RWPE2 (cell line): Measurements from ENCODE around the gene PIGT.
A peak's percentile ranks its signal among the peaks of the same experiment; 100 is the strongest.

Source experiments
- ATAC-seq: fragments of 200-7000 bp; cut with Tn5 transposase; 3 replicates; pipeline ENCODE4 v1.9.1; 2021; ENCODE audit warnings: low read depth
- DNase-seq: peaks from one replicate; pipeline ENCODE4 v3.0.0-alpha.2; 2020; ENCODE audit warnings: low spot score
- H3K27ac ChIP-seq: fragments of 450-650 bp; 2 replicates; pipeline ENCODE4 v1.5.1; 2017; ENCODE audit warnings: mild to moderate bottlenecking; ENCODE audit not compliant: poor library complexity, severe bottlenecking
- H3K27me3 ChIP-seq: fragments of 250-450 bp; sonication (Bioruptor Pico); 2 replicates; pipeline ENCODE4 v1.5.1; 2021; ENCODE audit warnings: mild to moderate bottlenecking, moderate library complexity; ENCODE audit not compliant: insufficient read depth, poor library complexity, severe bottlenecking
- H3K36me3 ChIP-seq: fragments of 250-450 bp; sonication (Bioruptor Pico); 2 replicates; pipeline ENCODE4 v1.5.1; 2020; ENCODE audit warnings: low read depth, mild to moderate bottlenecking, moderate library complexity
- H3K4me1 ChIP-seq: fragments of 250-450 bp; sonication (Bioruptor Pico); 2 replicates; pipeline ENCODE4 v1.5.1; 2021; ENCODE audit warnings: mild to moderate bottlenecking, moderate library complexity; ENCODE audit not compliant: insufficient read depth, poor library complexity, severe bottlenecking
- H3K4me3 ChIP-seq: fragments of 250-450 bp; sonication (Bioruptor Pico); 2 replicates; pipeline ENCODE4 v1.5.1; 2021; ENCODE audit warnings: mild to moderate bottlenecking, moderate library complexity; ENCODE audit not compliant: severe bottlenecking
- H3K9me3 ChIP-seq: fragments of 250-450 bp; sonication (Bioruptor Pico); 2 replicates; pipeline ENCODE4 v1.5.1; 2021; ENCODE audit warnings: mild to moderate bottlenecking, moderate library complexity; ENCODE audit not compliant: severe bottlenecking
- TF ChIP-seq, protein P1 (sequence below): fragments of 450-650 bp; IDR thresholded peaks from one replicate; pipeline ENCODE4 v1.5.1; 2017; ENCODE audit warnings: mild to moderate bottlenecking, moderate library complexity; ENCODE audit not compliant: poor library complexity, severe bottlenecking

PIGT gene

DNA sequence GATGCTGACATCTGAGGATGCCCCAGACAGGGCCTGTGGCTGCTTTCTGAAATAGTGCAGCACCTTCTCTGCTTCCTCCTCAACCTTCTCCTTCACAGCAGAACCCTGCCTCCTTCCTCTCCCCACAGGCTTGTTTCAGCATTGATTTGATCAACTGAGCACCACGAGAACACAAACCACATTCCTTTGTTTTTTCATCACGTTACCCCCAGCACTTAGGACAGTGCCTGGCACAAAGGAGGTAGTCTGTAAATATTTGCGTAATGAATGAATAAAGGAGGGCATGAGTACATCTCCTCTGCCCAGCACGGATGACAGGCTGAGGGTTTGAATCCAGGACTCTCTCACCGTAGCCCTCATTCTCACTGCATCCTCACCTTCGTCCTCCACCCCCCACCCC is 32.3 kb downstream of the PIGT start:
- H3K27me3 ChIP-seq: peaks cover 4% of the 10 kb centered on the region
- DNase-seq: no peak
- no peaks in the 10 kb centered on the region for H3K9me3 ChIP-seq
- no peaks in the 10 kb centered on the region for H3K4me1 ChIP-seq
- no peak overlapping the region for H3K27ac ChIP-seq
- H3K36me3 ChIP-seq: no peaks in the 10 kb centered on the region
- TF ChIP-seq, protein P1, sequence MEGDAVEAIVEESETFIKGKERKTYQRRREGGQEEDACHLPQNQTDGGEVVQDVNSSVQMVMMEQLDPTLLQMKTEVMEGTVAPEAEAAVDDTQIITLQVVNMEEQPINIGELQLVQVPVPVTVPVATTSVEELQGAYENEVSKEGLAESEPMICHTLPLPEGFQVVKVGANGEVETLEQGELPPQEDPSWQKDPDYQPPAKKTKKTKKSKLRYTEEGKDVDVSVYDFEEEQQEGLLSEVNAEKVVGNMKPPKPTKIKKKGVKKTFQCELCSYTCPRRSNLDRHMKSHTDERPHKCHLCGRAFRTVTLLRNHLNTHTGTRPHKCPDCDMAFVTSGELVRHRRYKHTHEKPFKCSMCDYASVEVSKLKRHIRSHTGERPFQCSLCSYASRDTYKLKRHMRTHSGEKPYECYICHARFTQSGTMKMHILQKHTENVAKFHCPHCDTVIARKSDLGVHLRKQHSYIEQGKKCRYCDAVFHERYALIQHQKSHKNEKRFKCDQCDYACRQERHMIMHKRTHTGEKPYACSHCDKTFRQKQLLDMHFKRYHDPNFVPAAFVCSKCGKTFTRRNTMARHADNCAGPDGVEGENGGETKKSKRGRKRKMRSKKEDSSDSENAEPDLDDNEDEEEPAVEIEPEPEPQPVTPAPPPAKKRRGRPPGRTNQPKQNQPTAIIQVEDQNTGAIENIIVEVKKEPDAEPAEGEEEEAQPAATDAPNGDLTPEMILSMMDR: no peak
- H3K4me3 ChIP-seq: no peak overlapping the region
- no peak; the same call in 2 of the 3 replicates for ATAC-seq

DNA sequence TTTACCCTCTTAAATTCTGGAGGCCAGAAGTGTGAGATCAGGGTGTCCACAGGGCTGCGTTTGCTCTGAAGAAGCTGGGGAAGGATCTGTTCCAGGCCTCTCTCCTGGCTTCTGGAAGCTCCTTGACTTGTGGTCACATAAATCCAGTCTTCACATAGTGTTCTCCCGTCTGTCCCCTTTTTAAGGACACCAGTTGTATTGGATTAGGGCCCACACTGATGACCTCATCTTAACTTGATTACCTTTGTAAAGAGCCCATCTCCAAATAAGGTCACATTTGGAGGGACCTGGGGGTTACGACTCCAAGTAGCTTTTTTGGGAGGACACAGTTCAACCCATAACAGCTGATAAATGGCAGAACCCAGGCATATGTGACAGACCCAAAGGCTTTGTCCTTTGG is 33.6 kb downstream of the PIGT start:
- Histone ChIP-seq H3K9me3 (no peaks in the 10 kb centered on the region), H3K27ac (no peak overlapping the region), H3K27me3 (peaks cover 4% of the 10 kb centered on the region), H3K4me1 (no peaks in the 10 kb centered on the region), H3K36me3 (no peaks in the 10 kb centered on the region), H3K4me3 (no peak overlapping the region)
- DNase-seq: no peak
- no peak for ATAC-seq
- TF ChIP-seq, protein P1: no peak

DNA sequence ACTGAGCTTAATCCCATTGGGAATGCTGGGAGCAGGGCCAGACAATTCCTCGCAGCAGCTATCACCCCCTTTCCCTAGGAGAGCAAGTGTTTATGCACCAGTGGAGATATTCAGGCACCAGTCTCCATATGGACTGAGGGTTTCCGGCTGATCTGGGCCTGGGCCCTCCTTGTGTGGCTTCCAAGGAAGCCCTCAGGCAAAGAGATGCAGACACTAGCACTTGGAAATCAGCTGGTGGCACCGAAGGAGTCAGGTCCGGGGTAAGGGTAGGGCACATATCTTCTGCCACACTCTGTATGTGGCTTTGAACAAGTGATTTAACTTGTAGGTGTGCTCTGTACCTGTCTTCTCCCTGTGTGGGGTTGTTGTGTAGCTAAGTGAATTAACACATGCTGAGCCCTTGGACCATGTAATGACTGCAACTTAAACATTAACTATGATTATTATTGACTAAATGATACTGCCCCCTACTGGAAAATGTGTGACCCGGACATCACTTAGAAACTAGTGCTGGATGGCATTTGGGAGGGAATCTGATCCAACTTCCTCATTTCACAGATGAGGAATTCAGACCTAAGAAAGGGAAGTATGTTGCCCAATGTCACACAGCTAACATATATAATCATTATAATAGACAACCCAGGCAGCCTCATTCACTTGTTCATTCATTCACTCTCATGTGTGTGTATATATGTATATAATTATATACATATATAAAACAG is 34.3 kb downstream of the PIGT start:
- no peaks in the 10 kb centered on the region for H3K9me3 ChIP-seq
- no peak for ATAC-seq
- no peak overlapping the region for H3K27ac ChIP-seq
- H3K4me1 ChIP-seq: no peaks in the 10 kb centered on the region
- no peak overlapping the region for H3K4me3 ChIP-seq
- H3K36me3 ChIP-seq: no peaks in the 10 kb centered on the region
- peaks cover 4% of the 10 kb centered on the region for H3K27me3 ChIP-seq
- TF ChIP-seq, protein P1: peak; percentile 81
- DNase-seq: no peak

DNA sequence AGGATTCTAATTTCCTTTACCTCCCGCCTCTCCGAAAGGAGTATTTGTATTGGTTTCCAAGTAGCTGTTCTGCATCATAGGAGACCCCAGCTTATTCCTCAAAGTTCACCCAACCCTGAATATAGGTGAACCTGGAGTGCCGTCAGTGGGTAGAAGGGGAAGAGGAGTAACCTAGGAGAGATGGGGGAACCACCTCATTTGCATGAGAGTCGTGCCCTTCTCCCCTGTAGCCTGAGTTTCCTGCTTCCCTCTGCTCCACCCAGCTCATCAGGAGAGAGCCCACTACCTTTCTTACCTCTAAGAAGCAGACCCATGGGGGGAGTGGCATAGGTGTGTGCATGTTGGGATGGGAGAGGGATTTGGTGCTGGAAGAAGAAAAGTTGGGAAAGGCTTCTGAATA is 36.3 kb downstream of the PIGT start:
- H3K36me3 ChIP-seq: no peaks in the 10 kb centered on the region
- ATAC-seq (0 out of 3 replicates have a peak, but pooled peaks have one; percentile 9), DNase-seq (no peak)
- peaks cover 4% of the 10 kb centered on the region for H3K27me3 ChIP-seq
- H3K9me3 ChIP-seq: no peaks in the 10 kb centered on the region
- no peaks in the 10 kb centered on the region for H3K4me1 ChIP-seq
- TF ChIP-seq, protein P1: no peak
- H3K27ac ChIP-seq: no peak overlapping the region
- H3K4me3 ChIP-seq: no peak overlapping the region
